GM12892 (cell line): Measurements from ENCODE around the gene MEN1.
"Not testable (repeated sequence)": the region's sequence is repeated elsewhere in the genome, so short reads cannot be mapped to it uniquely, and the experiment has no call there.

Experiments
- DNase-seq: peaks from one replicate; pipeline ENCODE4 v3.0.0; 2011; ENCODE audit not compliant: insufficient read length
- FAIRE-seq: peaks from 2 replicates; lab custom pipeline; 2011; peaks lifted over from hg19 to GRCh38; lab: Jason Lieb, UNC
- POLR2A ChIP-seq: IDR thresholded peaks from 2 replicates; pipeline ENCODE4 v1.6.1; 2011; ENCODE audit warnings: low read depth, low read length, control low read depth
- POLR2AphosphoS5 ChIP-seq: IDR thresholded peaks from 2 replicates; pipeline ENCODE4 v1.6.1; 2011; ENCODE audit warnings: low read depth, low read length, control low read depth
- TAF1 ChIP-seq: IDR thresholded peaks from 2 replicates; pipeline ENCODE4 v1.6.1; 2011; ENCODE audit warnings: low read depth, mild to moderate bottlenecking, control low read depth, low read length, borderline replicate concordance

The MEN1 gene

DNA sequence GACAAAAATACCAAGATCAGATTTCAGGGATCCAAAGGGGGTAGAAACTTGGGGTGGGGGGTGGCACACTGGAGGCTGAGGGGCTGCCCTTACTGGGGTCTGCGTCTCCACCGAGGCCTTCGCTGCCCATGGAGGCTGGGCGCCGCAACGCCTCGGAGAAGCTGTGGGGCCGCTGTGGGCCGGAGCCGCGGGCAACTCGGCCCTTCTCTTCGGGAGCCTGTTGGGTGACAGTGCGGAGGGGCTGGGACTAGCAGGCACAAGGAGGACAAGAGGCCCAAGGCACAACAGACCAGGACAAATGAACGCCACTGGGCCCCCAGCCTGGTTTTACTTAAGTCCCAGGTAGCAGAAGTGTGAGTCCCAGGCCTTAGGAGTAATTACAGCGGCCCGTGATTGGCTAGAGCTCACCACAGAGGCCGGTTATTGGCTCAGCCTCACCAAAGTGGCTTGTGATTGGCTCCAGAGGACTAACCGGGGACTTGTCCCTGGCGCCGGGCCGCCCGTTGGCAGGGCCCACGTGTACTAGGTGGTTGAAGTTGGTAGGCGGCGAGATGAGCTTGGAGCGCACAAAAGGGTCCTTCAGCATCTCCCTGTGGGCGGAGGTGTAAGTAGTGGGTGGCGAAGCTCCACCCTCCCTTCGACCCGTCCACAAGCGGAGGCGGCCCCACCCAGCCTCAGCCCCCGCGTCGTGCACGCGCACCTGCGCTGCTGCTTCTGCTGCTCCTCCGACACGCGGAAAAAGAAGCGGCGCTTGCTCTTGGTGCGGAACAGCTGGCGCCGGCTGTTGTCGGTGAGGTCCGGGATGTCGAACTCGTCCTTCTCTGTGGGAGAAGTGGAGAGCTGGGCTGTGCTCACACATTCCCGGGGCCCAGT, 16.5 kb upstream of the MEN1 start:
- no peak for TF ChIP-seq POLR2A
- no peak for TF ChIP-seq POLR2AphosphoS5
- no peak for TF ChIP-seq TAF1
- no peak for FAIRE-seq
- no peak for DNase-seq

DNA sequence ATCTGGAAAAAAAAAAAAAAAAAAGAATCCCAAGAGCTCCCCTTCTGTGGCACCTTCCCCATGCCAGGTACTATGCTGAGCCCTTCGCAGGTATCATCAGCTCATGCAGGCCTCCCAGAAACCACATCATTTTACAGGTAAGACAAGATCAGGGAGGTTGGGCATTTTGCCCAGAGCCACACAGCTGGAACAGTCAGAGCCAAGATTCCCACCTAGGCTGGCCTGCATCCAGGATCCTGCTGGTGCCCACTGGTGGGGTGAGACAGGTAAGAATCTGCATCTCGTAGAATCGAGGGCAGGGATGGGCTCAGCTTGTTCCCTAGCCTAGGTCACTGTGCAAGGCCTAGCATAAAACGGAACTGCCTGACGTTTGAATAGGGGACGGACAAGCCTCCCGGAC, 15.7 kb upstream of the MEN1 start:
- DNase-seq = no peak
- FAIRE-seq = no peak
- TF ChIP-seq TAF1 = no peak
- TF ChIP-seq POLR2A = no peak
- TF ChIP-seq POLR2AphosphoS5 = no peak

DNA sequence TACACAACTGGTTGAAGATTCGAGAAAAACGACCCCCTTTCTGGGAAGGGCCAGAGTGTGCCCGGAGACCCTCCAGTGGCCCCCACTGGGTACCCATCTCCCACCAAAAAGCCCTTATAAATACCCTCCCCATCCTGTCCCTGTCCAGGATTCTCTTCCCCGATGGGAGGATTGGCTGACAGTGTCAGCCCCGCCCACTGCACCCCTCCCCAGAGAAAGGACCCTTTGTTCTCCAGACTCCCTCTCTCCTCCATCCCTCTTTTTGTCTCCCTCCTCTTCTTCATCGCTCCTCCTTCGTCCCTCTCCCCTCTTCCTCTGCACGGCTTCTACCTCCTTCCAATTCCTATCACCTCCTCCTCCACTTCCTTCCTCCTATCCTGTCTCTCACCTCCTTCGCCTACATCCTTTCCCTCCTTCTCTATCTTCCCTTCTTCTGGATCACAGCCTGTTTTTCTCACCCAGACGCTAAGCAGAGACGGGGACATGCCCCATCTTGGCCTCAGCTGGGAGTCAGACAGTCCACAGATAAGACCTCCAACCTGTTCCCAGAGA, 13.3 kb upstream of the MEN1 start:
- no peak for FAIRE-seq

DNA sequence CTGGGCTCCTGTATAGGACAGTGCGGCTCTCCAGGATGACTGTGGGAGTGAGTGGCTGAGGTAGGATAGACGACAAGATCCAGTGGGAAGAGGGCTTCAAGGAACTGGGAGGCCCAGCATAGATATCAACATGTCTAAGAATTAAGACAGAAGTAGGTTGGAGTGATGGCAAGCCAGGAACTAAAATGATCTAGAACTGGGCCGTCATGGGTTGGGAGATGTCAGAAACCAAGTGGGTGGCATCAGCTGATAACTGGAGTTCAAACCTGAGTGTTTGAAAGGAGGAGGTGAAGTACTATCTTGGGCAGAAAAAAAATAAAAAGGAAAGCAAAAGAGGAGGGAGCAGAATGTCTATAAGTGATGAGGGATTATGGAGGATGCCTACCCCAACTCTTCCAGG, 7.1 kb upstream of the MEN1 start:
- DNase-seq (no peak), FAIRE-seq (no peak)
- TF ChIP-seq POLR2AphosphoS5 (no peak), POLR2A (no peak), TAF1 (no peak)

More for the DNA sequence above, 13.3 kb upstream of the MEN1 start:
- DNase-seq = no peak
- no peak for TF ChIP-seq POLR2A
- no peak for TF ChIP-seq TAF1
- no peak for TF ChIP-seq POLR2AphosphoS5

DNA sequence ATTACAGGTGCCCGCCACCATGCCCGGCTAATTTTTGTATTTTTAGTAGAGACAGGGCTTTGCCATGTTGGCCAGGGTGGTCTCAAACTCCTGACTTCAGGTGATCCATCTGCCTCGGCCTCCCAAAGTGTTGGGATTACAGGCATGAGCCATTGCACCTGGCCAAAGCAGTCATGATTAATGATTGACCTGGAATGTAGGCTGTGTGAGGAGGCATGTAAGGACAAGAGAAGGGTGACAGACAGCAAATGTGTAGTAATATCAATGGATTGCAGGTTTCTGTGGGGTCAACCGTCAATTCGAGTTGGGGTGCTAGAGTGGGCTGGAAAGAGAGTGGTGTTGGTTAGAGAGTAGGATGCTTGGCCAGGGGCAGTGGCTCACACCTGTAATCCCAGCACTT, 5.1 kb upstream of the MEN1 start:
- peak; percentile 54 for FAIRE-seq
- DNase-seq = not testable (repeated sequence)

DNA sequence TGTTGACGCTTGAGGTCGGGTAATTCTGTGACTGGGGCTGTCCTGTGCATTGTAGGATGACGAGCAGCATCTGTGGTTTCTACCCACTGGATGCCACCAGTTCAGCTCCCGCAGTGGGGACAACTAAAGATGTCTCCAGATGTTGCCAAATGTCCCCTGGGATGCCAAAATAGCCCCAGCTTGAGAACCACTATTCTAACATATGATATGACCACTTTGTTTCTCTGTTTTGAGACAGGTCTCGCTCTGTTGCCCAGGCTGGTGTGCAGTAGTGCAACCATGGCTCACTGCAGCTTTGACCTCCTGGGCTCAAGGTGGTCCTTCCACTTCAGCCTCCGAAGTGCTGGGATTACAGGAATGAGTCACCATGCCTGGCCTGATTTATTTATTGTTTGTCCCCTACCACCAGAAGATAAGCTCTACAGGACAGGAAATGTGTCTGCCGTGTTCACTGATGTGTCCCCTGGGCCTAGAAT, 4.4 kb upstream of the MEN1 start:
- DNase-seq = no peak
- peak; percentile 99 for FAIRE-seq
- TF ChIP-seq POLR2AphosphoS5 (no peak), POLR2A (no peak), TAF1 (no peak)

DNA sequence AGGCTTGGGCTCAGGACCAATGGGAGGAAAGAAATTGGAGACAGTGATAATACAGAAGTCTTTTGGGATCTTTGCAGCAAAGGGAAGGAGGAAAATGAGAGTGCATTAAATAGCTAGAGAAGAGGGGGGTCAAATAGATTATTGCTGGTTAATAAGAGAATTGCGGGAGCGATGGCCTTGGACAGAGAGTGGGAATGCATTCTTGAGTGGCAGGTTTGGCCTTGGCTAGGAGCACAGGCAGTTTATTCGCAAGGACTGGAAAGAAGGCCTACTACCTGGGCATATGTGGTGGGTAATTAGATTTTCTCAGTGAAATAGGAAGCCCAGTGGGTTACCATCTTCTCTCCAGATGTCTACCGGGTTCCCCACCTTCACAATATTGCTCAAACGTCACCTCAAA, 3.5 kb upstream of the MEN1 start:
- DNase-seq (no peak), FAIRE-seq (no peak)
- TF ChIP-seq TAF1 (no peak), POLR2A (no peak), POLR2AphosphoS5 (no peak)

DNA sequence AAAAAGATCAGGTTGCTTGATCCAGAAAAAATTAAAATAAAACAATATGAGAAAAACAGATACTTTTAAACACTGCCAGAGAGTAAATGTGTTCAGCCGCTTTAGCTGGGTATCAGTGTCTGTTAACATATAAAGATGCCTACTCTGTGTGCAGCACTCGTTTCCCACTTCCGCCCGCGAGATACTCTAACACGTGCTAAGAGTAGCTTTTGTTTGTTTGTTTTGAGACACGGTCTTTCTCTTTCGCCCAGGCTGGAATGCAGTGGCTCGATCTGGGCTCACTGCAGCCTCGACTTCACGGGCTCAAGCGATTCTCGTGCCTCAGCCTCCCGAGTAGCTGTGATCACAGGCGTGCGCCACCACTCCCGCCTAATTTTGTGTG, 531 bp upstream of the MEN1 start:
- DNase-seq = no peak
- FAIRE-seq = no peak
- no peak for TF ChIP-seq POLR2AphosphoS5
- TF ChIP-seq TAF1 = no peak
- TF ChIP-seq POLR2A = no peak

DNA sequence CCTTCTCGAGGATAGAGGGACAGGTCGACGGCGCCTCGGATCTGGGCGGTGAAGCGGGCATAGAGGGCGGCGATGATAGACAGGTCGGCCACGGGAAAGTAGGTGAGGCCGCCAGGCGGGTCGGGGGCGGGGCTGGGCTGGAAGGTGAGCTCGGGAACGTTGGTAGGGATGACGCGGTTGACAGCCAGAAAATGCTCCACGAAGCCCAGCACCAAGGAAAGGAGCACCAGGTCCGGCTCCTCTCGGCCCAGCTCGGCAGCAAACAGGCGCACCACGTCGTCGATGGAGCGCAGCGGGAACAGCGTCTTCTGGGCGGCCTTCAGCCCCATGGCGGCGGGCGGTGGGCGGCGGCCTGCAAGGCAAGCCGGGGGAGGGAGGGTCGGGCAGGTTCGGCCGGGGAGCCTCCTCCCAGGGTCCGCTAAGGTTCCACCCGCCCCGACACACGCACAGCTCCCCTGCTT, 540 bp downstream of the MEN1 start:
- FAIRE-seq (no peak), DNase-seq (peak; percentile 51)
- no peak for TF ChIP-seq POLR2A
- TF ChIP-seq TAF1 = no peak
- TF ChIP-seq POLR2AphosphoS5 = no peak

DNA sequence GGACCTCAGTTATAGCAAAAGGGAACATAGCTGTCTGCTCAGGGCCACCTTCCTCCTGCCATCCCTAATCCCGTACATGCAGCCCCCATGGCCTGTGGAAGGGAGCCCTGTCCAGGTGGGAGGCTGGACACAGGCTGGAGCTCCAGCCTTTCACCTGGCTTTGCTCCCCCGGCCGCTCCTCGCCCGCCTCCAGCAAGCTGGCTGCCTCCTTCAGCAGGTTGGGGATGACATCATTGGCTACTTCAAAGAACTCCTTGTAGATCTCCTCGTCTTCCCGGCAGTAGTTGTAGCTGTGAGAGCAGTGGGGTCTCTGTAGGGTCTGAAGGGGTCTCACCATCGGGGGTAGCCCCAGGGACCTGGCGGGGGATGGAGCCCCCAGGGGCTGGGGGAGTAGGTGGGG, 4.9 kb downstream of the MEN1 start:
- DNase-seq (no peak), FAIRE-seq (no peak)
- TF ChIP-seq POLR2A (no peak), TAF1 (no peak), POLR2AphosphoS5 (no peak)

DNA sequence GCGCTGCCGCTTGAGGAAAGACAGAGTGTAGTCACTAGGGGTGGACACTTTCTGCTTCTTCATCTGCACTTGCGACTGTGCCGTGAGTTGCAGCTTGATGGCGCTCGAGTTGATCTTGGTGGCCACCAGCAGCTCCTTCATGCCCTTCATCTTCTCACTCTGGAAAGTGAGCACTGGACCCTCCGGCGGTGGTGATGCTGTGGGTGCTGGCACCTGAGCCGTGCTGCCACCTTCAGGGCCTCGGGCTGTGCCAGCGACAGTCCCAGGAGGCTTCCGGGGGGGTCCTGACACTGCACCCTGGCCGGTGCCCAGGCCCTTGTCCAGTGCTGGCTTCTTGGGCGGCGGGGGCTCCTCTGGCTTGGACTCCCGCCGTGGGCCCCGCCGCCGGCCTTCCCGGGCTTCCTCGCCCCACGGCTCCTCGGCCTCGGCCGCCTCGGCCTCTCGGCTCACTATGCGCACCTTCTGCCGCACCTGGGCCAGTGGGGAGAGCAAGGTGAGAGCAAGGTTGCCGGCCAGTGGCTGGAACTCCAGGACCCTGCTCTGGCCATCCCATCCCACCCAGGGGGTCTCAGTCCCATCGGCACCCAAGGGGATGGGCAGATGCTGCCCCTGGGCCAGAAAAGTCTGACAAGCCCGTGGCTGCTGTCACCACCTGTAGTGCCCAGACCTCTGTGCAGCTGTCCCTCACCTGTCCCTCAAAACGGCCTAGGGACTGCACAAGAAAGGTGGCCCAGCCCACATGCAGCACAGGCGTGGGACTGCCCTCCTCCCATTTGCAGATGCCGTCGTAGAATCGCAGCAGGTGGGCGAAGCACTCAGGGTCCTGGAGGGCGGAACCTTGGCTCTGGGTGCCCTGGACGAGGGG, 5.8 kb downstream of the MEN1 start:
- no peak for TF ChIP-seq POLR2A
- TF ChIP-seq POLR2AphosphoS5 = no peak
- TF ChIP-seq TAF1 = no peak
- no peak for FAIRE-seq
- DNase-seq = no peak
